NCI-H146 (cell line): ENCODE results near the gene SH2D3C.

ENCODE experiments used
- DNase-seq: peaks from one replicate; lab custom pipeline; 2025; lab: John Stamatoyannopoulos, UW

Gene SH2D3C

DNA sequence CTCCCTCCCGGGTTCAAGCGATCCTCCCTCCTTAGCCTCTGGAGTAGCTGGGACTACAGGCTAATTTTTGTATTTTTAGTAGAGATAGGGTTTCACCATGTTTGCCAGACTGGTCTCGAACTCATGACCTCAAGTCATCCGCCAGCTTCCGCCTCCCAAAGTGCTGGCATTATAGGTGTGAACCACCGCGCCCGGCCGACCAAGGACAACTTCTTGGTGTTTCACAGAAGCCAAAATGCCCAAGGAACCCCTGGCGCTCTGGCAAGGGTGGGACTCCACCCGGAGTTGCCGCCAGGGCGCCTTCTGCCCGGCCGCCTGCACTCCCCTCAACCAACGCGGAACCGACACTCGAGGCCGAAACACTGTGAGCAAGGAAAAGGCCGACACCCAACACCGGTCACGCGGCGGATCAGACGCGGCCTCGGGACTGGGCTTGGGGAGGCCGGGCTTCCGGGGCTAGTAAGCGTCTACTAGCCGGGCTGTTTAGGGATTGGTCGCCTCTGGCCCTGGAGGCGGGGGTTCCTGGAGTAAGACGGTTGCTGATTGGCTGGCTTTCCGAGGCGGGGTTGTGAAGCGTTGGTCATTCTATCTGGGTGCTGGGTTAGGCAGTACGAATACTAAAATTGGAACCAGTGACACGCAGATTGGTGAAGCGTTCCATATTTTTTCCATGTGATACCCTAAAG, 79.3 kb downstream of the SH2D3C start:
- no peak for DNase-seq

DNA sequence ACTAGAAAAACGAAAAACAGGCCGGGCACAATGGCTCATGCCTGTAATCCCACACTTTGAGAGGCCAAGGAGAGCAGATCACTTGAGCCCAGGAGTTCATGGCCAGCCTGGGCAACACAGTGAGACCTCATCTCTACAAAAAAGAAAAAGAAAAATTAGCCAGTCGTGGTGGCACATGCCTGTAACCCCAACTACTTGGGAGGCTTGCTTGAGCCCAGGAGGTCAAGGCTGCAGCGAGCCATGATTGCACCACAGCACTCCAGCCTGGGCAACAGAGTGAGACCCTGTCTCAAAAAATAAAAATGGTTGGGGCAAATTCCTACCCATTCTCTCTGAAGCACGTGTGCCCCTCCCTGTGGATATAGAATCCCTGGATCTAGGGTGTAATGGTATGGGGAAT, 80.1 kb downstream of the SH2D3C start:
- no peak for DNase-seq

DNA sequence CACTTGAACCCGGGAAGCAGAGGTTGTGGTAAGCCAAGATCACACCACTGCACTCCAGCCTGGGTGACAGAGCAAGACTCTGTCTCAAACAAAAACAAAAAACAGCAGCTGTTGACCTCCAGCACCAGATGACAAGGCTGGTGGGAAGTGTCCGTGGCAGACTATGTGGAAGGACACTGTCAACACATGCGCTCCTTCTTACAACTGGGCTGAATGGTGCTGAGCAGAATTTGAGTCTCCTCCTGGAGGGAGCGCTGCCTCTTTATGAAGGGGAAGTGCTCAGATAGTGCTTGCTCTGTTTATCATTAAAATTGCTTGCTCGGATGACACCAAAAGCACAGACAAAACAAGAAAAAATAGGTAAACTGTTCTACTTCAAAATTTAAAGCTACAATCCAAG, 80.9 kb downstream of the SH2D3C start:
- no peak for DNase-seq

DNA sequence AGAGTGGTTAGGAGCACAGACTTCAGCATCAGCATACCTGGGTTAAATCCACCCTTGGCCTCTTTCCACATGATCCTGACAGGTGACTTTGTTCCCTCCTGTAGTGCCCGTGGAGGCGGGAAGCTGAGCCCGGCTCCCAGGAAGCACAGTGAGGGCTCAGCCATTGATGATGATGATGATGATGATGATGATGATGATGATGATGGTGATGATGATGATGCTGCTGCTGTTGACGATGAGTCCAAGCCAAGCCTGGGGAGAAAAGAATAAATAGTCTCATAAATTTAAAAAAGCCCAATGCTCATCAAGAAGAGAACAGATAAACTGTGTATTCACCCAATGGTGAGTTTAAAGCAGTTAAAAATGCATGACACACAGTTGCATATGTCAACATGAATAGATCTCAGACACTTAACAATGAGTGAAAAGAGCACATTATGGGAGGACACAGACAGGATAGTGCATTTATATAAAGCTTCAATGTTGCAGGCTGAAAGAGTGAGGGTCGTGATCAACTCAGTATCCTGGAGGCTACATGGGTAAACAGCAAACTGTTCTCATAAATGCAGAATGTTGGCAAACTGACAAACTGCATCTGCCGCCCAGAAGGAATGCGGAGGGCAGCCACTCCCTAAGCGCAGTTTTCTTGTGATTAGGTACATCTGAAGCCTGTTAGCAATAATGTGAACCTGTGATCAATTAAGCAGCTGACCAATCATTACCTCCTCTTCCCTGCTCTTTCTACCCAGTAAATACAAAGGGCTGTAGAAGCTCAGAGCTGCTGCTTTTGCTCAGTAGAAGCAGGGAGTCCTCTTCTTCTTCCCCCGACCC, 83.4 kb downstream of the SH2D3C start:
- no peak for DNase-seq

DNA sequence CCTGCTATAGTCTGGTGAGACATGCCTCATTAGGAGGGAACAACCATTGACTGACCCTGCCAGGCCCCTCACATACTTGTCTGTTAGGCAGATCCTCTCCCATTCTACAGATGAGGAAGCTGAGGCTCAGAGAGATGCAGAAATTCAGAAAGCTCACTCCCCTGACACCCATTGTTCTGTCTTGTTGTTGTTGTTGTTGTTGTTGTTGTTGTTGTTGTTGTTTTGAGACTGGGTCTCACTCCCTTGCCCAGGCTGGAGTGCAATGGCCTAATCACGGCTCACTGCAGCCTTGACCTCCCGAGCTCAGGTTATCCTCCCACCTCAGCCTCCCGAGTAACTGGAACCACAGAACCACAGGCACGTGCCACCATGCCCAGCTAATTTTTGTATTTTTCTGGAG, 84.8 kb downstream of the SH2D3C start:
- DNase-seq: no peak

DNA sequence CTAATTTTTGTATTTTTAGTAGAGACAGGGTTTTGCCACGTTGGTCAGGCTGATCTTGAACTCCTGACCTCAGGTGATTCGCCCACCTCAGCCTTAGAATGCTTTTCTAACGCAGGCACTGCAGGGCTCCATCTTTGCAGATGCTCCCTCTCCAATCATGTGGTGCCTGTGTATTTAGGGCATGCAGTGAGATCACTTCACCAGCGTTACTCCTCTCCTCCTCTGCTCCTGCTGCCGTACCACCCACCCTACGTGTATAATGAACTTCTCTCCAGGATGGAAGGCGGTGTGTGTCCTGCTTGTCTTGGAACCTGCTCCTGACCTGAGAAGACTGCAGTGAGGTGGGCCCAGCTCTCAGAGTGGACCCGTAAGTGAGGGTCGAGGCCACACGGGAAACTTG, 85.3 kb downstream of the SH2D3C start:
- no peak for DNase-seq

DNA sequence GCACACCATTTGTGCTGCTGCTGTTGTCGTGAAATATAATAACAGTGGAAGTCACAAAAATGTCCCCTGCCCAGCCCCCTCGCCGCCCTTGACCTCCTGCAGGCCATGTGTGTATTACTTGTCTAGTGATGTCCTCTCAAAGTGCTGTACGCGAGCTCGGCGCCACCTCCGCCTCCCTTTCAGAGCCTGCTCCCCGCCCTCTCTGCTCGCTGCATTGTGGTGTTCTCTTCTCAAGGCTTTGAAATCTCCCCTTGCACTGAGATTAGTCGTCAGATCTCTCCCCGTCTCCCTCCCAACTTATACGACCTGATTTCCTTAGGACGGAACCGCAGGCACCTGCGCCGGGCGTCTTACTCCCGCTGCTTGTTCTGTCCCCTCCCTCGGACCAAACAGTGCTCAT, 86.4 kb downstream of the SH2D3C start:
- no peak for DNase-seq

DNA sequence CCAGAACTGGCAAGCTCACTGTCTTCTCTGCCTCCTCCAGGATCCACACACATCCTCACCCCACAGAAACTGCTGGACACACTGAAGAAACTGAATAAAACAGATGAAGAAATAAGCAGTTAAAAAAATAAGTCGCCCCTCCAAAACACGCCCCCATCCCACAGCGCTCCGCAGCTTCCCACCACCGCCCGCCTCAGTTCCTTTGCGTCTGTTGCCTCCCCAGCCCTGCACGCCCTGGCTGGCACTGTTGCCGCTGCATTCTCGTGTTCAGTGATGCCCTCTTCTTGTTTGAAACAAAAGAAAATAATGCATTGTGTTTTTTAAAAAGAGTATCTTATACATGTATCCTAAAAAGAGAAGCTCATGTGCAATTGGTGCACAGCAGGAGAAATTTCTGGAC, 87.7 kb downstream of the SH2D3C start:
- DNase-seq: no peak

DNA sequence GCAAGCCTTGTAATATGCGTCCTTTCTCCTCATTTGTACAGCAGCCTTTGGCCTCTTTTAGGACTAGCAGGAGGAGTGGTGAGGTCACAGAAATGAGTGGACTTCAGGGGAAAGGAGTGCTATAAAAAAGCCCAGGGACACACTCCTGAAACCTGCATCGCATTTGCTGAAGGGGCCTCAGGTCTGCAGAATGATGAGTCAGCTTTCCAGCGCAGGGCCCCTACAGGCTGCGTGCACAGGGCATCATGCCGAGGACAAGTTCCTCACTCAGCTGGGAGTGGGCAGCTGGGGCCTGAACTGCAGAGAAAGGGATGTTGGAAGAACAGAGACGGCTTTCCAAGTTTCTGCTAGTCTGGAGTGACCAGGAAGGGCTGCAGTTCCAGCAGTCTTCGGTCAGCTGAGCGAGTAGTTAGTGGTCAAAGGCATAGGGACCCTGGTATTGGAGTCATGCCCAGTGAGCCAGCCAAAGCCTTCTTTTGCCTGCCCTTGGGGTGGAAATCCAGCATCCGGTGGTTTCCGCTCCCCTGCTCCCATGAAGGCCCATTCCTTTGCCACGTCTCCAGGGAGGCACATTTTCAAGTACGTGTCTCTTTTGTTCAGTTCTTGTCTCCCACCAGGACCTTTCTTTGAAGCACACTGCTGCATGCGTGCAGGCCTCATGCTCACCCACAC, 89.0 kb downstream of the SH2D3C start:
- no peak for DNase-seq
